ENCODE measurements around the gene COQ10A.

The COQ10A gene

GRCh38 chr12:56299308-56299852, 32.6 kb downstream of the COQ10A start:
- Histone ChIP-seq H3K4me1 (peaks cover 16% of the 10 kb centered on the region), H3K36me3 (ENCODE audit: control insufficient read depth, insufficient read depth, low read length) (no peaks in the 10 kb centered on the region), H3K4me2 (ENCODE audit: low read length) (peak overlapping the region; percentile 49), H3K79me2 (peaks cover 50% of the 10 kb centered on the region), H3K27me3 (ENCODE audit: control insufficient read depth, insufficient read depth, low read length) (no peaks in the 10 kb centered on the region), H3K9ac (peak overlapping the region; percentile 69), H3K4me3 (ENCODE audit: low read depth, low read length) (peak overlapping the region; percentile 83), H2AFZ (peak overlapping the region; percentile 96), H3K27ac (peak overlapping the region; percentile 98), H3K9me3 (ENCODE audit: control insufficient read depth, low read length) (no peaks in the 10 kb centered on the region)
- no peak for TF ChIP-seq CTCF (IDR thresholded peaks at IDR 0.05)

- Histone ChIP-seq H3K4me3 (ENCODE audit: low read depth, low read length) (peak within 1 kb of the TSS; percentile 83), H3K4me1 (peaks cover 16% of the 10 kb centered on the region), H3K9ac (peak within 1 kb of the TSS; percentile 69), H3K27me3 (ENCODE audit: control insufficient read depth, insufficient read depth, low read length) (no peaks in the 10 kb centered on the region), H2AFZ (peak within 1 kb of the TSS; percentile 96), H3K27ac (peak within 1 kb of the TSS; percentile 98), H3K79me2 (peaks cover 44% of the 10 kb centered on the region), H3K36me3 (ENCODE audit: control insufficient read depth, insufficient read depth, low read length) (no peaks in the 10 kb centered on the region), H3K9me3 (ENCODE audit: control insufficient read depth, low read length) (no peaks in the 10 kb centered on the region), H3K4me2 (ENCODE audit: low read length) (peak within 1 kb of the TSS; percentile 80)
- TF ChIP-seq CTCF (IDR thresholded peaks at IDR 0.05) = no peak
Measured at GRCh38 chr12:56299853-56300643, 33.3 kb downstream of the COQ10A start, which contains the start of gene CS. TSS of gene CS (minus strand) at chr12:56300330. CDS start at chr12:56300201, 129 bp downstream.

GRCh38 chr12:56300644-56301464, 34.1 kb downstream of the COQ10A start:
- Histone ChIP-seq H2AFZ (peak overlapping the region; percentile 96), H3K27ac (peak overlapping the region; percentile 98), H3K27me3 (ENCODE audit: control insufficient read depth, insufficient read depth, low read length) (no peaks in the 10 kb centered on the region), H3K9me3 (ENCODE audit: control insufficient read depth, low read length) (no peaks in the 10 kb centered on the region), H3K9ac (peak overlapping the region; percentile 58), H3K4me2 (ENCODE audit: low read length) (peak overlapping the region; percentile 80), H3K4me1 (peaks cover 16% of the 10 kb centered on the region), H3K79me2 (peaks cover 38% of the 10 kb centered on the region), H3K36me3 (ENCODE audit: control insufficient read depth, insufficient read depth, low read length) (no peaks in the 10 kb centered on the region), H3K4me3 (ENCODE audit: low read depth, low read length) (peak overlapping the region; percentile 83)
- TF ChIP-seq CTCF (IDR thresholded peaks at IDR 0.05) = no peak

GRCh38 chr12:56304276-56304675, 37.5 kb downstream of the COQ10A start:
- no peak overlapping the region for H3K4me2 ChIP-seq (ENCODE audit: low read length)
- H3K79me2 ChIP-seq = peaks cover 9% of the 10 kb centered on the region
- no peak overlapping the region for H3K9ac ChIP-seq
- no peak overlapping the region for H2AFZ ChIP-seq
- no peak overlapping the region for H3K4me3 ChIP-seq (ENCODE audit: low read depth, low read length)
- H3K27ac ChIP-seq = no peak overlapping the region
- no peaks in the 10 kb centered on the region for H3K27me3 ChIP-seq (ENCODE audit: control insufficient read depth, insufficient read depth, low read length)
- no peak for TF ChIP-seq CTCF (IDR thresholded peaks at IDR 0.05)
- no peaks in the 10 kb centered on the region for H3K9me3 ChIP-seq (ENCODE audit: control insufficient read depth, low read length)
- no peaks in the 10 kb centered on the region for H3K36me3 ChIP-seq (ENCODE audit: control insufficient read depth, insufficient read depth, low read length)
- peaks cover 13% of the 10 kb centered on the region for H3K4me1 ChIP-seq
